ENCODE measurements around the gene PCNX2. TPM values are rescaled to one million over a fixed set of nuclear protein-coding genes. Genes with fewer than 3 reads are reported as not detected.
"Not testable (repeated sequence)": the region's sequence is repeated elsewhere in the genome, so short reads cannot be mapped to it uniquely, and the experiment has no call there.

The PCNX2 gene
- total RNA-seq, 1 donor from 2014 or later: 23.5 TPM

GRCh38 chr1:233151861-233152260, 143.7 kb downstream of the PCNX2 start:
- Histone ChIP-seq H3K4me1 (ENCODE audit: control insufficient read depth in 3 of 3, insufficient read depth in 3 of 3, low read length in 3 of 3) (no peaks in the 10 kb centered on the region), H3K36me3 (ENCODE audit: control insufficient read depth in 3 of 3, insufficient read depth in 3 of 3, low read length in 3 of 3) (no peaks in the 10 kb centered on the region), H3K9ac (ENCODE audit: low read depth in 1 of 3, low read length in 3 of 3) (no peak overlapping the region), H3K4me3 (ENCODE audit: low read length in 3 of 3) (no peak overlapping the region), H3K27ac (ENCODE audit: low read depth, low read length) (no peak overlapping the region), H3K9me3 (ENCODE audit: control insufficient read depth in 3 of 3, low read length in 3 of 3) (no peaks in the 10 kb centered on the region), H3K27me3 (ENCODE audit: control insufficient read depth in 3 of 3, insufficient read depth in 3 of 3, low read length in 3 of 3) (no peaks in the 10 kb centered on the region)

GRCh38 chr1:233144434-233144833, 151.1 kb downstream of the PCNX2 start:
- no peak overlapping the region for H3K9ac ChIP-seq (ENCODE audit: low read depth in 1 of 3, low read length in 3 of 3)
- H3K27ac ChIP-seq (ENCODE audit: low read depth, low read length): no peak overlapping the region
- no peaks in the 10 kb centered on the region for H3K36me3 ChIP-seq (ENCODE audit: control insufficient read depth in 3 of 3, insufficient read depth in 3 of 3, low read length in 3 of 3)
- no peaks in the 10 kb centered on the region for H3K27me3 ChIP-seq (ENCODE audit: control insufficient read depth in 3 of 3, insufficient read depth in 3 of 3, low read length in 3 of 3)
- no peaks in the 10 kb centered on the region for H3K9me3 ChIP-seq (ENCODE audit: control insufficient read depth in 3 of 3, low read length in 3 of 3)
- H3K4me1 ChIP-seq (ENCODE audit: control insufficient read depth in 3 of 3, insufficient read depth in 3 of 3, low read length in 3 of 3): no peaks in the 10 kb centered on the region
- no peak overlapping the region for H3K4me3 ChIP-seq (ENCODE audit: low read length in 3 of 3)

- H3K9me3 ChIP-seq (ENCODE audit: control insufficient read depth in 3 of 3, low read length in 3 of 3): no peaks in the 10 kb centered on the region
- no peaks in the 10 kb centered on the region for H3K27me3 ChIP-seq (ENCODE audit: control insufficient read depth in 3 of 3, insufficient read depth in 3 of 3, low read length in 3 of 3)
- no peaks in the 10 kb centered on the region for H3K36me3 ChIP-seq (ENCODE audit: control insufficient read depth in 3 of 3, insufficient read depth in 3 of 3, low read length in 3 of 3)
- H3K4me1 ChIP-seq (ENCODE audit: control insufficient read depth in 3 of 3, insufficient read depth in 3 of 3, low read length in 3 of 3): no peaks in the 10 kb centered on the region
- H3K9ac ChIP-seq (ENCODE audit: low read depth in 1 of 3, low read length in 3 of 3): no peak overlapping the region
- no peak overlapping the region for H3K4me3 ChIP-seq (ENCODE audit: low read length in 3 of 3)
- H3K27ac ChIP-seq (ENCODE audit: low read depth, low read length): no peak overlapping the region
These were observed 152.3 kb downstream of the PCNX2 start for GRCh38 chr1:233143241-233143640.

GRCh38 chr1:233140974-233141373, 154.6 kb downstream of the PCNX2 start:
- no peak overlapping the region for H3K27ac ChIP-seq (ENCODE audit: low read depth, low read length)
- no peaks in the 10 kb centered on the region for H3K27me3 ChIP-seq (ENCODE audit: control insufficient read depth in 3 of 3, insufficient read depth in 3 of 3, low read length in 3 of 3)
- H3K36me3 ChIP-seq (ENCODE audit: control insufficient read depth in 3 of 3, insufficient read depth in 3 of 3, low read length in 3 of 3): no peaks in the 10 kb centered on the region
- no peak overlapping the region for H3K9ac ChIP-seq (ENCODE audit: low read depth in 1 of 3, low read length in 3 of 3)
- H3K4me3 ChIP-seq (ENCODE audit: low read length in 3 of 3): no peak overlapping the region
- H3K9me3 ChIP-seq (ENCODE audit: control insufficient read depth in 3 of 3, low read length in 3 of 3): no peaks in the 10 kb centered on the region
- H3K4me1 ChIP-seq (ENCODE audit: control insufficient read depth in 3 of 3, insufficient read depth in 3 of 3, low read length in 3 of 3): no peaks in the 10 kb centered on the region

GRCh38 chr1:233140499-233140898, 155.0 kb downstream of the PCNX2 start:
- no peak overlapping the region for H3K27ac ChIP-seq (ENCODE audit: low read depth, low read length)
- no peaks in the 10 kb centered on the region for H3K9me3 ChIP-seq (ENCODE audit: control insufficient read depth in 3 of 3, low read length in 3 of 3)
- H3K4me1 ChIP-seq (ENCODE audit: control insufficient read depth in 3 of 3, insufficient read depth in 3 of 3, low read length in 3 of 3): no peaks in the 10 kb centered on the region
- H3K27me3 ChIP-seq (ENCODE audit: control insufficient read depth in 3 of 3, insufficient read depth in 3 of 3, low read length in 3 of 3): no peaks in the 10 kb centered on the region
- no peak overlapping the region for H3K9ac ChIP-seq (ENCODE audit: low read depth in 1 of 3, low read length in 3 of 3)
- no peak overlapping the region for H3K4me3 ChIP-seq (ENCODE audit: low read length in 3 of 3)
- no peaks in the 10 kb centered on the region for H3K36me3 ChIP-seq (ENCODE audit: control insufficient read depth in 3 of 3, insufficient read depth in 3 of 3, low read length in 3 of 3)

- Histone ChIP-seq H3K27ac (ENCODE audit: low read depth, low read length) (no peak overlapping the region), H3K9me3 (ENCODE audit: control insufficient read depth in 3 of 3, low read length in 3 of 3) (no peaks in the 10 kb centered on the region), H3K4me3 (ENCODE audit: low read length in 3 of 3) (no peak overlapping the region), H3K36me3 (ENCODE audit: control insufficient read depth in 3 of 3, insufficient read depth in 3 of 3, low read length in 3 of 3) (no peaks in the 10 kb centered on the region), H3K27me3 (ENCODE audit: control insufficient read depth in 3 of 3, insufficient read depth in 3 of 3, low read length in 3 of 3) (no peaks in the 10 kb centered on the region), H3K4me1 (ENCODE audit: control insufficient read depth in 3 of 3, insufficient read depth in 3 of 3, low read length in 3 of 3) (no peaks in the 10 kb centered on the region), H3K9ac (ENCODE audit: low read depth in 1 of 3, low read length in 3 of 3) (no peak overlapping the region)
These were observed 156.5 kb downstream of the PCNX2 start for GRCh38 chr1:233138788-233139585.

- no peaks in the 10 kb centered on the region for H3K4me1 ChIP-seq (ENCODE audit: control insufficient read depth in 3 of 3, insufficient read depth in 3 of 3, low read length in 3 of 3)
- H3K27me3 ChIP-seq (ENCODE audit: control insufficient read depth in 3 of 3, insufficient read depth in 3 of 3, low read length in 3 of 3): no peaks in the 10 kb centered on the region
- no peak overlapping the region for H3K9ac ChIP-seq (ENCODE audit: low read depth in 1 of 3, low read length in 3 of 3)
- no peaks in the 10 kb centered on the region for H3K36me3 ChIP-seq (ENCODE audit: control insufficient read depth in 3 of 3, insufficient read depth in 3 of 3, low read length in 3 of 3)
- H3K4me3 ChIP-seq (ENCODE audit: low read length in 3 of 3): no peak overlapping the region
- no peaks in the 10 kb centered on the region for H3K9me3 ChIP-seq (ENCODE audit: control insufficient read depth in 3 of 3, low read length in 3 of 3)
- no peak overlapping the region for H3K27ac ChIP-seq (ENCODE audit: low read depth, low read length)
These were observed 159.7 kb downstream of the PCNX2 start for GRCh38 chr1:233135833-233136232.

GRCh38 chr1:233132445-233132844, 163.1 kb downstream of the PCNX2 start:
- H3K27ac ChIP-seq (ENCODE audit: low read depth, low read length): no peak overlapping the region
- H3K4me3 ChIP-seq (ENCODE audit: low read length in 3 of 3): no peak overlapping the region
- no peaks in the 10 kb centered on the region for H3K9me3 ChIP-seq (ENCODE audit: control insufficient read depth in 3 of 3, low read length in 3 of 3)
- H3K4me1 ChIP-seq (ENCODE audit: control insufficient read depth in 3 of 3, insufficient read depth in 3 of 3, low read length in 3 of 3): no peaks in the 10 kb centered on the region
- no peak overlapping the region for H3K9ac ChIP-seq (ENCODE audit: low read depth in 1 of 3, low read length in 3 of 3)
- no peaks in the 10 kb centered on the region for H3K36me3 ChIP-seq (ENCODE audit: control insufficient read depth in 3 of 3, insufficient read depth in 3 of 3, low read length in 3 of 3)
- H3K27me3 ChIP-seq (ENCODE audit: control insufficient read depth in 3 of 3, insufficient read depth in 3 of 3, low read length in 3 of 3): no peaks in the 10 kb centered on the region

GRCh38 chr1:233129031-233129430, 166.5 kb downstream of the PCNX2 start:
- H3K36me3 ChIP-seq (ENCODE audit: control insufficient read depth in 3 of 3, insufficient read depth in 3 of 3, low read length in 3 of 3); H3K4me1 ChIP-seq (ENCODE audit: control insufficient read depth in 3 of 3, insufficient read depth in 3 of 3, low read length in 3 of 3); H3K4me3 ChIP-seq (ENCODE audit: low read length in 3 of 3); H3K27me3 ChIP-seq (ENCODE audit: control insufficient read depth in 3 of 3, insufficient read depth in 3 of 3, low read length in 3 of 3); H3K27ac ChIP-seq (ENCODE audit: low read depth, low read length); H3K9ac ChIP-seq (ENCODE audit: low read depth in 1 of 3, low read length in 3 of 3); H3K9me3 ChIP-seq (ENCODE audit: control insufficient read depth in 3 of 3, low read length in 3 of 3): not testable (repeated sequence)

DNA sequence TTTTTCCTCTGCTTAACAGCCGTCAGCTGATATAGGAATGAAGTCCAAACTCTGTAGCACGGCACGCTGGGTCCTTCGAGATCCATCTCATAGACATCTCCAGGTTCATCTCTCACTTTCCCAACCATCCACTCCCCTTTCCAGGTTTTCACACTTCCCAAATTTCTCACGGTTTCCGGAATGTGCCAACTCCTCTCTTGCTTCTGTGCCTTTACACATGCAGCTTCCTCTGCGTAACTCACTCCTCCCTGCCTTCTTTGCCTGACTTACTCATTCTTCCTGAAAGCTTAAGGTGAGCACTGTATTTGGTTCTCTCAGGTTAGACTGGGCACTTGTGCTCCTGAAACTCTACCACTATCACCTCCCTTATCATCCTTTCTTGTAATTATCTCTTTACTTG, 168.4 kb downstream of the PCNX2 start:
- no peaks in the 10 kb centered on the region for H3K9me3 ChIP-seq (ENCODE audit: control insufficient read depth in 3 of 3, low read length in 3 of 3)
- no peak overlapping the region for H3K27ac ChIP-seq (ENCODE audit: low read depth, low read length)
- no peak overlapping the region for H3K4me3 ChIP-seq (ENCODE audit: low read length in 3 of 3)
- no peaks in the 10 kb centered on the region for H3K27me3 ChIP-seq (ENCODE audit: control insufficient read depth in 3 of 3, insufficient read depth in 3 of 3, low read length in 3 of 3)
- no peak overlapping the region for H3K9ac ChIP-seq (ENCODE audit: low read depth in 1 of 3, low read length in 3 of 3)
- H3K4me1 ChIP-seq (ENCODE audit: control insufficient read depth in 3 of 3, insufficient read depth in 3 of 3, low read length in 3 of 3): no peaks in the 10 kb centered on the region
- H3K36me3 ChIP-seq (ENCODE audit: control insufficient read depth in 3 of 3, insufficient read depth in 3 of 3, low read length in 3 of 3): no peaks in the 10 kb centered on the region

Measured in skeletal muscle tissue (tissue), 4 donors.